Measurements from ENCODE around the gene TENM4.

Gene TENM4

DNA sequence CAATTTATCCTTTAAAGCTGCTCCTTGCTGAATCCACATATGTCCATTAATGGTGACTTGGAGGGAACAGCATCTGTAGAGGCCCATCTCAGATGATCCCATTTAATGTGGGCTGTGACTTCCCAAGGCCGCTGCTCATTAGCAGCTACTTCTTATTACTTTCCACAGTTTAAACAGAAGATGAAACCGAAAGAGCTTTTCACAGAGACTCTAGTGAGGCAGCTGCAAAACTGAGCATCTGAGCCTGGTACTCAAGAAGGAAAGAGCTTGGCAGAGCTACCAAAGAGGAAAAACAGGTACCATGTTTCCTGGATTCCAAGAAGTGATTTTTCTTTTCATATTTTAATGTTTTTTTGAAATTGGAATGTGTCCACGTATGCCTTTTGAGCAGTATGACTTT is 755.7 kb downstream of the TENM4 start:
- no peak for DNase-seq (ENCODE audit: low read depth in 2 of 2, low spot score in 1 of 2)

- DNase-seq (ENCODE audit: low read depth in 2 of 2, low spot score in 1 of 2): no peak
Observed at GRCh38 chr11:78684377-78684776, 756.5 kb downstream of the TENM4 start.

- no peak for DNase-seq (ENCODE audit: low read depth in 2 of 2, low spot score in 1 of 2)
Observed at GRCh38 chr11:78683774-78684173, 757.1 kb downstream of the TENM4 start.

DNA sequence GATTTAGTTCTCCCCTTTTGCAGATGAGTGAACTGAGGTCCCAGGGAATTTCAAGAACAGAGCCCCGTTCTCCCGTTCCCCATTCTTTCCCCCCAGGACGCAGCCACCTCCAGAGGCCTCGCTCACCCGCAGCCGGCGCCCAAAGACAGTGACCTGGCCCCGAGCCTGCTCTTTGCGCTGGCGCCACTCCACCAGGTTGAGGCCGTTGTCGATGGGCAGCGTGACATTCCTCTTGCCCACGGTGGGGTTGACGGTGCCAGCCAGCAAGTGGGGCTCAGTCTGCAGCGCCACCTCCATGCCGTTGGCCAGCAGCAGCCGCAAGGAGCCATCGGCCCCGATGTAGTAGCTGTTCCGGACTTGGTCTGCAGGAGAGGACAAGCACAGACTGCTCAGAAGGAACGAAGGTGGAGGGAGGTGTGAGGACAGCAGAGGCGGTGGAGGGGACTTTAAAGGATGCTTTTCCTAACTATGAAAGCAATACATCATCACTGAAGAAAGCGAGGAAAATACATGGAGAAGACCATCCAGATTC is 764.7 kb downstream of the TENM4 start:
- DNase-seq (ENCODE audit: low read depth in 2 of 2, low spot score in 1 of 2): no peak

DNA sequence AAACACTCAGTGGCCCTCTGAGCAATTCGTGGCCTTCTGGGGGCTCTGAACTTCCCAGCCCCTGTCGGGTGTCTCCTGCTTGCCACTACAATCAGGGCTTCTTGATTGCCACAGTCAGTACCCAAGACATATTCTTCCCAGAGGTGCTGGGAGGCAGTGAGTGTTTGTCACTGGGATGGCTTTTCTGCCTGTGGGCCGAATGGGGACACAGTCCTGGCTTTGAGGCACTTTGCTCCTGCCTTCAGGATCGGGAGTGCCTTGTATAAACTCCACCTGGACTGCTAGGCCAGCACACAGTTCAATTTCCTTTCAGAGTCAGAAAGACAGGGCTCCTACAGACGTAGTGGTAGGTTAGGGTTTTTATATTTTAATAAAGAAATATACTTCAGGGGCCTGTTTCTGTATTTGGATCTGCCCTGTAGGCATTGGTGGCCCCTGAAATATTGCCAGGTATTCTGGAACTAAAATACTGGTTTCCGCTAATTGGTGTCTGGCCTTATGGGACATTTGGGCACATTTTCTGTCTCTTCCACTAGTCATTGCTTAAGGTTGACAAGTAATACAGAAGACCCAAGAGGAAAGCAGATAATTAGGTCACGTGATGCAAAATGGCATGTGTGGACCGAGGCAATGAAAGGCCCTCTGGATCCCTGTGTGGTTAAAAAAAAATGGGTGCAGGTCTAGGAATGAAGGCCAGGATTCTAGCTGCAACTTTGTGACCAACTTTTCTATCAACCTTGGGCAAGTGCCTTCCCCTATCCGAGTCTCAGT is 767.8 kb downstream of the TENM4 start:
- DNase-seq (ENCODE audit: low read depth in 2 of 2, low spot score in 1 of 2): no peak

- DNase-seq (ENCODE audit: low read depth in 2 of 2, low spot score in 1 of 2): no peak
Observed at GRCh38 chr11:78669249-78669648, 771.6 kb downstream of the TENM4 start.

DNA sequence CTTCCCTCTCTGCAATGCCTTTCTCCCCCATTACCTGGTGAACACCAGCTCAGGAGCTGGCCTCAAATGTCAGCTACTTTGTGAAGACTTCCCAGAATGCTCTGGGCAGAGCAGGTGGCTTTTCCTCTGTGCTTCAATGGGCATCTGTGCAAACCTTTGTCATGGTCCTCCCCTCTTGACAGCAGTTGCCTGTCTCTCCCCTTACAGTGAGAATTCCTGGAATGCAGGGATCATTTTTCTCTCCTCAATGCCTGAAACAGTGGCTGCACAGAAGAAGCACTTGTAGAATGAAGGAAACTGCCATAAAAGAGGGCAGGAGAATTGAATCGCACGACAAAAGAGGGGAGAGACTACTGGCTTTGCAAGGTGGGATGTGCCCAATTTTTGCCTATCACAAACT is 773.4 kb downstream of the TENM4 start:
- DNase-seq (ENCODE audit: low read depth in 2 of 2, low spot score in 1 of 2): no peak

DNA sequence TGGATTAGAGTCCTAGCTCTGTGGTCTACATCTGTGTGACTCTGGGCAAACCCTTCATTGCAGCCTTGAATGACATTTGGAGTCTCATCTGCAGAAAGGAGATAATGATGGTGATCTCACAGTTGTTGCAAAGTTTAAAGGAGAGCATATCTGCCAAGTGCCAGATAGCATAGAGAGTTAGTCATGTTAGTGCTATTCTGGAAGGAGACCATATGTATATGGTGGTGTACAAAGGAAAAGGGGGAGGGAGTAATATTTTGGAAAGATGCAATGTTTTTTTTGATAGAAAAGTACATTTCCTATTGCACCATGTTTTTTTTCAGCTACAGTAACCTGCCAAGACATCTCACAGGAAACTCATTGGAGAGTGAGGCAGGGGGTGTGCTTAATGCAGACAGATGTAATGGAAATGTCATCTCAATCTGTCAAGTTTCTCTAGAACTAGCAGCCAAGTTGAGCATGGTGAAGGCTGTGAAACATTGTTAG is 774.1 kb downstream of the TENM4 start:
- no peak for DNase-seq (ENCODE audit: low read depth in 2 of 2, low spot score in 1 of 2)

- DNase-seq (ENCODE audit: low read depth in 2 of 2, low spot score in 1 of 2): no peak
Observed at GRCh38 chr11:78664636-78665035, 776.2 kb downstream of the TENM4 start.

DNA sequence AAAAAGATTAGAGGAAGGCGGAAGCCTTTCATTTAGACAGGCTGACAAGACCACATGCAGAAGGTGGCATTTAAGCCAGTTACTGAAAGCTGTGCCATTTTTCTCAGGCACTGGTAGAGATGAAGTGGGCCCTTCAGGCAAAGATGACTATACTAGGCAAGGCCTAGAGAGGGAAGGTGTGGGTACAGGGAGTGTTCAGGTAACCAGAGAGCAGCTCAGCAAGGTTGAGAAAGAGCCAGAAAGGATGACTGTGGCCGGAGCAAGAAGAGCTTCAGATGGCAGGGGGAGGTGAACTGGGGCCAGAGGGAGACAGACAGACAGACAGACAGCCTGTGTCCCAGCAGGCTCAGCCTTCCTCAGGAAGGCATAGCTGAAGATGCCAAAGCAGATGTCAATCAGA is 778.0 kb downstream of the TENM4 start:
- no peak for DNase-seq (ENCODE audit: low read depth in 2 of 2, low spot score in 1 of 2)

DNA sequence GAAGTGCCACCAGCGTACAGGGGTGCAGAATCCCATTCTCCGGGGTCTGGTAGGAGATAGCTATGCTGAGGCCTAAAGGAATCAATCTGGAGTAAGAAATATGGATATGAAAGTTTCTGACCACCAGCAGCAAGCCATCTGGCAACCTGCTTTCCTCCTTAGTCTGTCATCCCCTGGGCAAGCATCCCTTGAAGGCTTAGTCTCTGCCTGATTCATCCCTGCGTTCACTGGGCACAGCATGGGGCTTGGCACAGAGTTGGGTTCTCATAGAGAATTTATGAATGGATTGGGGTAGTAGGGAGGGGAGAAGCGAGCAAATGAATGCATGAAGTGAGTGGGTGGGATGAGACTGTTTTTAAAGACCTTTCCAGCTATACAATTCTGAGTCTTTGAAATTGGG is 780.4 kb downstream of the TENM4 start:
- DNase-seq (ENCODE audit: low read depth in 2 of 2, low spot score in 1 of 2): no peak

GRCh38 chr11:78659326-78660270 is 781.2 kb downstream of the TENM4 start:
- no peak for DNase-seq (ENCODE audit: low read depth in 2 of 2, low spot score in 1 of 2)

DNA sequence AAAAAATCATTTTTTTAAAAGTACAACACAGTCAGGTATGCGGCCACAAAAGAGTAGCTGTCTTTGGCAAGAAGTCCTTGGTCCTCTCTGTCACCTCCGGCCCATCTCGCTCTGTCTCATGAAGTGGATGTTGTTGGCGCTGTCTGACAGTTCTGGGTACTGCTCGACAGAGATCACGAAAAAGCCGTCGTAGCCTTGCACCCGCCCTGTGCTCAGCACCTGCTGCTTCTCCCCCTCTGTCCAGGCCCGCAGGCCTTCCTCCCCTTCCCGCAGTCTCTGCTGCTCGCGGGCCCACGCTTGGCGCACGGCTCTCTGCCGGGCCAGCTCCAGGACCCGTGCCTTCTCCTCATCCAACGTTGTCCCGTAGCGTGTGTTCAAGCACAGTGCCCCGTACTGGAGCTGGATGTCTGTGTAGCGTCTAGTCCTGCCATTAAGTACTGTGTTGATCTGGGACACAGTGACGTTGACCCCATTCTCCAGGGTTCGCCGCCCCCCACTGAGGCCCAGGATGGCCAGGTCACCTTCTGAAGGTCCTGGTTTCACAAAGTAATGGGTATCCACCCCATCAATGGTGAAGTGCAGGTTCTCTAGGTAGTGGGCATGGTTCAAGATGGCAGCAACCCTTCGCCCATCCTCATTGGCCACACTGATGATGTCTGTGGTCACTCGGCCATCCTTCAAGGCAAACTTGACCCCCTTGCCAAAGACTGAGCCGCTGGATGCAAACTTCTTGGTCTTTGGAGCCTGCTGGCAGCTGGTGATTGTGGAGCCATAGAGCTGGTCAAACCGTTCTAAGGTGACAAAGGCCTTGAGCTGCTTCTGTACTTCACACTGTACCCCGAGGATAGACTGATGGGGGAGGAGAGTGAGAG is 782.6 kb downstream of the TENM4 start:
- DNase-seq (ENCODE audit: low read depth in 2 of 2, low spot score in 1 of 2): no peak

DNA sequence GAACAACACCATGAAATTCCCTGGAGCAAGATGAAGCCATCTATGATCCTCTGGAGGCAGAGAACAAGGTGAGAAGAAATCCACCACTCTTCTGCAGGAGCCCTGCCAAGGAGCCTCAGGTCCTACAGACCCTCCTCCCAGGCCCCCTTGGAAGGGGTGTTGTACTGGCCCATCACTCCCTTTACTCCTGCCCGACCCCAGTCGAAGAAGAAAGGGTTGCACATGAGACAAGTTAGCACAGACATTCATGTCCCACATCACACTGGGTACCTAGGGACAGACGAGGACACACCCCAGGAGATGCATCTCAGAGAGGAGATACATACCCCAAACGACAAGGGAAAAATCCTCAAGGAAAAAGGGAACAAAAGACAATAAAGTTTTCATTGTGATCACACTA is 783.4 kb downstream of the TENM4 start:
- no peak for DNase-seq (ENCODE audit: low read depth in 2 of 2, low spot score in 1 of 2)

DNA sequence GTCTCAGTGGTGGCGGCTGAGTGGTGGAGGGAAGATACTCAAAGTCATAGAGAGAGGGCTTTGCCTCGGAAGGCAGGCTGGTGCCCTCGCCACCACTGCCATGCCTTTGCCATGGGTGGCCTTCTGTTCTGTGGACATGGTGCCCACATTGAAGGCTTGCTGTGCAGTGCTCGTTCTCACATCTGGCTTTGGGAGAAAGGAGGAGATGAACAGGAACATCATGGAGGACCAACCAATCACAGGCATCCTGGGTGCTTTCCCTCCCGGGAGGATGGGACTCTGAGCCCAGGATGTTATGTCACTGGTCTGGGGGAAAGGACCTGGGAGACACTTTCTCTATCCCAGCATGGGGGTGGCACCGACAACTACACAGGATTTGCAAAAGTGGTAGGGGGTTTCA is 783.8 kb downstream of the TENM4 start:
- no peak for DNase-seq (ENCODE audit: low read depth in 2 of 2, low spot score in 1 of 2)

DNA sequence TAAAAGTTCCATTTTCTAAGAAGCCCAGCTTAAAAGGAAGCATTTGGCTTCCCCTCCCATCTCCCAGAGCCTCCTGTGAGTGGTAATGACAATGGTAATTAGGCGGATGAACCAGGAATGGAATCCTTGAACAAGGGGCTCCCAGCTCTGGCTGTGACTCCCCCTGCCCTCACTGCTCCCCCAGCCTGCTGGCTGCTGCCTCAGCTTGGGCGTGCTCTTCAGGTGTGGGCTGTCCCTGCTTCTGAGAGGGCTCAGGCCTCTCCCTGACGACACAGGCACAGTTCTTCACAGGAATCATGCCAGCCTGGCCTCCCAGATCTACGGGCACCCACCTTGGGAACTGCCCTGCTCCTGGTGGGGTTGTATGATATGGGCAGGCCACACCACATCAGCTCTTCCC is 784.5 kb downstream of the TENM4 start:
- no peak for DNase-seq (ENCODE audit: low read depth in 2 of 2, low spot score in 1 of 2)

GRCh38 chr11:78655561-78655960 is 785.3 kb downstream of the TENM4 start:
- DNase-seq (ENCODE audit: low read depth in 2 of 2, low spot score in 1 of 2): no peak

DNA sequence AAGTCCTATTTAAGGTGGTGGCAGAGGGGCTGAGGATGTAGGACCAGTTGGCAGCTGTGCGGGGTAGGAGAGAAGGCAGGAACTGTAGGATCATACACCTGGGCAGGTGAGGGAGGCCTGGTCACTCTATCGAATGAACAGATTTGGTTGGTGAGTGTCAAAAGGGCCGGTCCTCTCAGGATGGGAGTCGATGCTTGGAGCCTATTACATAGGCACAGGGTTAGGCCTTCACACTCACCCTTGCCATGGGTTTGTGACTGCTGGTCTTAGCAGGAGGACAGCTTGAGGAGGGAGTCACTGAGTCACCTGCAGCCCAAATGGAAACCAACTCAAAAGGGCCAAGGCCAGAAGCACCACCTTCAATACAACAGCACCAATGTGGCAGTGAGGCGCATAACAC is 786.0 kb downstream of the TENM4 start:
- no peak for DNase-seq (ENCODE audit: low read depth in 2 of 2, low spot score in 1 of 2)

GRCh38 chr11:78654071-78654470 is 786.8 kb downstream of the TENM4 start:
- DNase-seq (ENCODE audit: low read depth in 2 of 2, low spot score in 1 of 2): no peak

- DNase-seq (ENCODE audit: low read depth in 2 of 2, low spot score in 1 of 2): no peak
Observed at GRCh38 chr11:78653294-78653909, 787.4 kb downstream of the TENM4 start.

DNA sequence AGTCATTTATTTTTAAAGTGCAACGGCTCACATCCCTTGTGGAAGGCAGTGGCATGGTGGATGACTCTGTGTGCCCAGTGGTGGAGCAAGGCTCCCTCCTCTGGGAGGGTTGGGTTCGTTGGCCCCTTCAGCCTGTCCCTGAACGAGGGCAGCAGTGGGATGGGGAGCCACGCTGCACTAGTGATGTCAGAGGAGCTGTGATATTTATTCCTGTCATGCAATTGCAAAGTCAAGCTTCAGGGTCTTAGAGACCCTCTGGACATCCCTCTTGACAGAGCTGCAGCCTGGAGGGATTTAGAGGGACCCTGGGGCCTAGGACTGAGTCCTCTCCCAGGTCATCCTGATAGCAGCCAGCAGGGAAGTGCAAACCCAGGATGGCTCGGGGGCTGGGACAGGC is 788.0 kb downstream of the TENM4 start:
- DNase-seq (ENCODE audit: low read depth in 2 of 2, low spot score in 1 of 2): no peak

Data from stimulated activated CD8-positive, alpha-beta memory T cell treated with anti-CD3 and anti-CD28 coated beads, Interleukin-4, amount 100 ng/mL, for 1 hour (primary cell).